H1 (cell line): ENCODE measurements around the gene MECP2. TPM values are rescaled to one million over a fixed set of nuclear protein-coding genes. Genes with fewer than 3 reads are reported as not detected.

Experiments
- CTCF ChIA-PET: fragments of 300-600 bp; sonication (Branson Sonifier 250); formaldehyde crosslinking; loops from one replicate; lab custom pipeline; 2021; ENCODE audit not compliant: partially characterized antibody; lab: Charles Lee
- POLR2A ChIA-PET: fragments of 300-600 bp; sonication (Branson Sonifier 250); formaldehyde crosslinking; loops from one replicate; lab custom pipeline; 2021; ENCODE audit warnings: inconsistent platforms; ENCODE audit not compliant: partially characterized antibody; lab: Charles Lee
- DNase-seq, 2 experiments: peaks; one replicate each; pipeline versions ENCODE4 v3.0.0 to v3.0.0-alpha.2; 2010 to 2022; ENCODE audit warnings: low spot score in 2 of 2, low read depth in 1 of 2, mixed read lengths in 1 of 2
- FAIRE-seq: peaks from 2 replicates; lab custom pipeline; 2011; peaks lifted over from hg19 to GRCh38; lab: Jason Lieb, UNC
- H2AFZ ChIP-seq: 2 replicates; pipeline ENCODE4 v1.8.1; 2012; ENCODE audit warnings: low read length, inconsistent platforms
- H2AK5ac ChIP-seq: 2 replicates; pipeline ENCODE4 v1.6.1; 2013; ENCODE audit warnings: low read depth, low read length
- H2BK120ac ChIP-seq: replicated peaks from 2 replicates; pipeline ENCODE3; 2013; ENCODE audit warnings: low read depth, low read length, inconsistent platforms
- H2BK12ac ChIP-seq: 2 replicates; pipeline ENCODE4 v1.6.1; 2013; ENCODE audit warnings: low read depth, low read length
- H2BK15ac ChIP-seq: 2 replicates; pipeline ENCODE4 v1.6.1; 2013; ENCODE audit warnings: low read length
- H2BK20ac ChIP-seq: 2 replicates; pipeline ENCODE4 v1.6.1; 2013; ENCODE audit warnings: low read length
- H2BK5ac ChIP-seq: 2 replicates; pipeline ENCODE4 v1.6.1; 2013; ENCODE audit warnings: low read depth, low read length
- H3K14ac ChIP-seq: 2 replicates; pipeline ENCODE4 v1.6.1; 2013; ENCODE audit warnings: inconsistent platforms; ENCODE audit not compliant: insufficient read length
- H3K18ac ChIP-seq: 2 replicates; pipeline ENCODE4 v1.6.1; 2013; ENCODE audit warnings: low read length; ENCODE audit errors: extremely low read depth
- H3K23ac ChIP-seq: 2 replicates; pipeline ENCODE4 v1.6.1; 2013; ENCODE audit warnings: inconsistent platforms; ENCODE audit not compliant: insufficient read length
- H3K23me2 ChIP-seq: 2 replicates; pipeline ENCODE4 v1.6.1; 2013; ENCODE audit warnings: low read depth, low read length
- H3K27ac ChIP-seq: 2 replicates; pipeline ENCODE4 v1.6.1; 2011; ENCODE audit warnings: low read depth, low read length, inconsistent platforms
- H3K27me3 ChIP-seq, 4 experiments: replicated peaks in 1 of 4; 1 replicate in 1 of 4; 2 replicates in 3 of 4; pipeline versions ENCODE4 v1.6.1 to v1.8.1; 2011 to 2013; ENCODE audit warnings: low read length in 3 of 4, mild to moderate bottlenecking in 3 of 4, inconsistent platforms in 2 of 4, mixed read lengths in 2 of 4, moderate library complexity in 1 of 4; ENCODE audit not compliant: control insufficient read depth in 3 of 4, insufficient read depth in 3 of 4; ENCODE audit errors: extremely low read depth in 1 of 4
- H3K36me3 ChIP-seq, 4 experiments: 2 replicates each; pipeline versions ENCODE4 v1.6.1 to v1.8.1; 2011 to 2013; ENCODE audit warnings: mild to moderate bottlenecking in 4 of 4, low read length in 3 of 4, moderate library complexity in 2 of 4, control low read depth in 1 of 4, inconsistent platforms in 1 of 4; ENCODE audit not compliant: insufficient read depth in 4 of 4, control insufficient read depth in 2 of 4
- H3K4ac ChIP-seq: replicated peaks from 2 replicates; pipeline ENCODE3; 2013; ENCODE audit warnings: low read length, low read depth, mixed read lengths, inconsistent platforms; ENCODE audit not compliant: insufficient read length
- H3K4me1 ChIP-seq, 4 experiments: replicated peaks in 1 of 4; 1 replicate in 1 of 4; 2 replicates in 3 of 4; pipeline versions ENCODE4 v1.6.1 to v1.8.1; 2011 to 2013; ENCODE audit warnings: low read length in 3 of 4, inconsistent platforms in 2 of 4, mixed read lengths in 1 of 4; ENCODE audit not compliant: insufficient read depth in 4 of 4, control insufficient read depth in 3 of 4
- H3K4me2 ChIP-seq, 2 experiments: 2 replicates each; pipeline versions ENCODE4 v1.6.1 to v1.8.1; 2011 to 2013; ENCODE audit warnings: low read depth in 2 of 2, low read length in 2 of 2, control low read depth in 1 of 2, inconsistent platforms in 1 of 2, mild to moderate bottlenecking in 1 of 2; ENCODE audit not compliant: insufficient read depth in 1 of 2
- H3K4me3 ChIP-seq, 4 experiments: fragments of 200-600, 300-600 bp in 1 of 4; sonication (generic), shearing (Covaris generic), sonication (Bioruptor Twin) in 1 of 4; 2 replicates each; pipeline versions ENCODE4 v1.5.1 to v1.8.1; 2011 to 2016; ENCODE audit warnings: low read length in 4 of 4, low read depth in 3 of 4, control low read depth in 2 of 4, inconsistent platforms in 2 of 4, mild to moderate bottlenecking in 2 of 4, mixed read lengths in 1 of 4, moderate library complexity in 1 of 4; ENCODE audit not compliant: insufficient read depth in 2 of 4; ENCODE audit errors: extremely low read depth in 1 of 4
- H3K56ac ChIP-seq: replicated peaks from 2 replicates; pipeline ENCODE3; 2013; ENCODE audit warnings: low read depth, mild to moderate bottlenecking, mixed read lengths, low read length, inconsistent platforms; ENCODE audit not compliant: insufficient read length
- H3K79me1 ChIP-seq: 2 replicates; pipeline ENCODE4 v1.6.1; 2013; ENCODE audit warnings: low read depth, low read length, control low read depth
- H3K79me2 ChIP-seq, 2 experiments: 2 replicates each; pipeline versions ENCODE4 v1.6.1 to v1.8.1; 2012 to 2013; ENCODE audit warnings: low read length in 2 of 2, mild to moderate bottlenecking in 2 of 2, inconsistent platforms in 1 of 2; ENCODE audit not compliant: insufficient read depth in 2 of 2, control insufficient read depth in 1 of 2
- H3K9ac ChIP-seq, 4 experiments: replicated peaks in 1 of 4; 1 replicate in 1 of 4; 2 replicates in 3 of 4; pipeline versions ENCODE4 v1.6.1 to v1.8.1; 2011 to 2013; ENCODE audit warnings: low read depth in 3 of 4, low read length in 3 of 4, control low read depth in 2 of 4, mild to moderate bottlenecking in 2 of 4, moderate library complexity in 2 of 4, inconsistent platforms in 1 of 4; ENCODE audit errors: extremely low read depth in 1 of 4
- H3K9me3 ChIP-seq, 2 experiments: 2 replicates each; pipeline versions ENCODE4 v1.6.1 to v1.8.1; 2012 to 2013; ENCODE audit warnings: mild to moderate bottlenecking in 2 of 2, moderate library complexity in 2 of 2, control low read depth in 1 of 2, inconsistent platforms in 1 of 2, low read depth in 1 of 2, low read length in 1 of 2, mixed read lengths in 1 of 2; ENCODE audit not compliant: insufficient read depth in 2 of 2
- H4K20me1 ChIP-seq, 2 experiments: replicated peaks in 1 of 2; 2 replicates each; pipeline versions ENCODE3 to v1.8.1; 2011 to 2013; ENCODE audit warnings: inconsistent platforms in 2 of 2, low read length in 2 of 2, mild to moderate bottlenecking in 1 of 2; ENCODE audit not compliant: insufficient read depth in 2 of 2, control insufficient read depth in 1 of 2
- H4K5ac ChIP-seq: 2 replicates; pipeline ENCODE4 v1.6.1; 2013; ENCODE audit warnings: low read length, low read depth, mixed read lengths, inconsistent platforms; ENCODE audit not compliant: insufficient read length
- H4K8ac ChIP-seq: 2 replicates; pipeline ENCODE4 v1.8.0; 2013; ENCODE audit warnings: mild to moderate bottlenecking, moderate library complexity, low read length, inconsistent platforms; ENCODE audit not compliant: insufficient read depth; ENCODE audit errors: extremely low read depth
- H4K91ac ChIP-seq: replicated peaks from 2 replicates; pipeline ENCODE3; 2013; ENCODE audit warnings: low read length, mixed read lengths, inconsistent platforms; ENCODE audit not compliant: insufficient read length
- CEBPB ChIP-seq: IDR thresholded peaks from 2 replicates; pipeline ENCODE4 v1.6.1; 2012; ENCODE audit warnings: low read depth, low read length
- GABPA ChIP-seq: IDR thresholded peaks from 2 replicates; pipeline ENCODE4 v1.6.1; 2011; ENCODE audit warnings: mild to moderate bottlenecking, low read length, moderate library complexity, borderline replicate concordance; ENCODE audit not compliant: insufficient read depth
- YY1 ChIP-seq: IDR thresholded peaks from 2 replicates; pipeline ENCODE4 v1.6.1; 2011; ENCODE audit warnings: low read depth, mild to moderate bottlenecking, low read length
- WGBS, 2 experiments: shearing (Covaris generic) in 1 of 2; methylation state at CpG; one replicate each; pipeline versions ENCODE4 v1.1.6 to v1.1.7; 2013 to 2015; ENCODE audit warnings: low lambda C conversion rate in 2 of 2, mixed read lengths in 2 of 2, inconsistent platforms in 1 of 2, low coverage in 1 of 2, missing lambda C conversion rate in 1 of 2; ENCODE audit not compliant: insufficient replicate concordance in 2 of 2, insufficient coverage in 1 of 2, insufficient read length in 1 of 2; ENCODE audit errors: extremely low coverage in 1 of 2, missing lambda C conversion rate in 1 of 2; 5-methylcytosine and 5-hydroxymethylcytosine counted together
- polyA plus RNA-seq, 7 experiments: library from polyadenylated mRNA; depleted of rRNA in 3 of 7; stranded (reverse) in 5 of 7; unstranded in 2 of 7; fragments of >200 nt in 5 of 7; fragments of 200-250 nt in 2 of 7; gene quantifications; 1 replicate in 5 of 7; 2 replicates in 1 of 7; 4 replicates in 1 of 7; pipeline versions ENCODE4 v1.2.1 to v1.2.3, GENCODE V29; 2011 to 2013; ENCODE audit warnings: missing spikeins in 2 of 7, mixed read lengths in 2 of 7
- total RNA-seq: library from RNA; stranded (reverse); fragmentation: NEBNext Ultra II Directional; extraction: Animal tissue kit (Norgen Biotek cat#: 25700); gene quantifications from 2 replicates; pipeline ENCODE4 v1.2.1, GENCODE V29; 2021

MECP2 gene
- total and polyA plus RNA-seq, 2 of the 8 experiments (the other 6 are each of a cell fraction or from before 2014, with no cell fraction given) = 5.0 to 32.4 TPM

DNA sequence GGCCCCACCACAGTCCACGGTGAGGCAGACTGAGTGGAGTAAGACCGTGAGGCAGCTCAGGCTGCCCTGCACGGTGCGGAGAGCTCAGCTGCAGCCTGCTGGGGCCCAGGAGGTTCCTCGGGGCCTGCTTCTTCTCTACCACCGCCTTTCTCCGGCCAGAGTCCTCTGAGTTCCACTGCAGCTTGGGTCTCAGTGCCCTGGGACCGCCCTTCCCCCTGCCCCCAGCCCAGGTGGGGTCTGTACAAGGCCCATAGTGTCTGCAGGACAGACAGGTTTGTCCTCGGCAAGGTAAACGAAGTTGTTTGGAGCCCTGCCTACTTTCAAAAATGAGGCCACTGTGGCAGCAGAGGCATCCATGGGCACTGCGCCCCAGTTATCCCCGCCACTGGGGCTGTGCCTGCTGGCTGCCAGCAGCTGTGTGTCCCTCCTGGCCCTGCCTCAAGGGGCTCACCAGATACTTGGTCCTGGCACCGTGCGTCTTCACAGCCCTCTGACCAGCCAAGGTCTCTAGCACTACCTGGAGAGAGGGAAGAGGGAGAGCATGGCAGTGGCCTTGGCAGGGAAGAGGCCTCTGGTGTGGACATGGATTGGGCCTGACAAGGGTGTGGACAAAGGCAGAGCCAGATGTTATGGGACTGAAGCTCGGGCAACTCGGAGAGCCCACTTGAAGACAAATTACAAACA, 81.8 kb downstream of the MECP2 start:
- H3K9me3 ChIP-seq = no peaks in the 10 kb centered on the region
- no peak overlapping the region for H2BK120ac ChIP-seq
- DNase-seq (no peak), FAIRE-seq (no peak)
- no peak overlapping the region for H2BK5ac ChIP-seq
- H3K36me3 ChIP-seq = peaks cover 2 to 11% (median 7%) of the 10 kb centered on the region in 4 experiments; a peak in 3 of 8 replicates
- H3K4me2 ChIP-seq = no peak overlapping the region
- H3K18ac ChIP-seq = no peak overlapping the region
- TF ChIP-seq CEBPB (no peak), YY1 (no peak), GABPA (no peak)
- H4K20me1 ChIP-seq = no peaks in the 10 kb centered on the region
- no peak overlapping the region for H3K56ac ChIP-seq
- POLR2A ChIA-PET = interaction anchor here (0.8 to 1.5 kb wide), 4 partner anchors 15 to 48 kb away, joined by 3 to 6 read pairs (median 4); partner anchors contain the start of genes HCFC1 and TMEM187
- H2BK15ac ChIP-seq = no peak overlapping the region
- 96% methylated on average over 10 of the region's 16 CpGs; no CpG with 5 or more reads in 1 of the 2 experiments for WGBS, 2 experiments
- H3K27me3 ChIP-seq = no peaks in the 10 kb centered on the region
- H3K23me2 ChIP-seq = peaks cover 2% of the 10 kb centered on the region; the same call in 1 of the 2 replicates
- peaks cover 0 to 14% (median 4%) of the 10 kb centered on the region in 4 experiments; a peak in 5 of 7 replicates for H3K4me1 ChIP-seq
- 0 out of 2 replicates have a peak overlapping the region, but pooled peaks have one; percentile 24 for H2AK5ac ChIP-seq
- no peaks in the 10 kb centered on the region for H3K79me1 ChIP-seq
- H3K14ac ChIP-seq = no peak overlapping the region
- H3K27ac ChIP-seq = no peak overlapping the region
- H4K91ac ChIP-seq = no peak overlapping the region
- no peak overlapping the region for H2BK12ac ChIP-seq
- no peak overlapping the region for H3K9ac ChIP-seq
- no peak overlapping the region for H3K4ac ChIP-seq
- no peak overlapping the region for H2AFZ ChIP-seq
- no peak overlapping the region for H4K8ac ChIP-seq
- no peak overlapping the region for H4K5ac ChIP-seq
- CTCF ChIA-PET = interaction anchor here (0.6 to 4.1 kb wide), 3 partner anchors 10 to 19 kb away, joined by 3 to 29 read pairs (median 3); no protein-coding TSS in a partner anchor
- H3K23ac ChIP-seq = no peak overlapping the region
- no peak overlapping the region for H3K4me3 ChIP-seq
- no peaks in the 10 kb centered on the region for H3K79me2 ChIP-seq
- H2BK20ac ChIP-seq = no peak overlapping the region
